HG03558 (cell line): ENCODE data around the gene ST14.

Experiments
- ATAC-seq: cut with Tn5 transposase; IDR thresholded peaks from one replicate; pipeline ENCODE4 v1.9.1; 2021; ENCODE audit warnings: moderate number of reproducible peaks; ENCODE audit not compliant: unreplicated experiment; ENCODE audit errors: extremely low read depth

The ST14 gene

DNA sequence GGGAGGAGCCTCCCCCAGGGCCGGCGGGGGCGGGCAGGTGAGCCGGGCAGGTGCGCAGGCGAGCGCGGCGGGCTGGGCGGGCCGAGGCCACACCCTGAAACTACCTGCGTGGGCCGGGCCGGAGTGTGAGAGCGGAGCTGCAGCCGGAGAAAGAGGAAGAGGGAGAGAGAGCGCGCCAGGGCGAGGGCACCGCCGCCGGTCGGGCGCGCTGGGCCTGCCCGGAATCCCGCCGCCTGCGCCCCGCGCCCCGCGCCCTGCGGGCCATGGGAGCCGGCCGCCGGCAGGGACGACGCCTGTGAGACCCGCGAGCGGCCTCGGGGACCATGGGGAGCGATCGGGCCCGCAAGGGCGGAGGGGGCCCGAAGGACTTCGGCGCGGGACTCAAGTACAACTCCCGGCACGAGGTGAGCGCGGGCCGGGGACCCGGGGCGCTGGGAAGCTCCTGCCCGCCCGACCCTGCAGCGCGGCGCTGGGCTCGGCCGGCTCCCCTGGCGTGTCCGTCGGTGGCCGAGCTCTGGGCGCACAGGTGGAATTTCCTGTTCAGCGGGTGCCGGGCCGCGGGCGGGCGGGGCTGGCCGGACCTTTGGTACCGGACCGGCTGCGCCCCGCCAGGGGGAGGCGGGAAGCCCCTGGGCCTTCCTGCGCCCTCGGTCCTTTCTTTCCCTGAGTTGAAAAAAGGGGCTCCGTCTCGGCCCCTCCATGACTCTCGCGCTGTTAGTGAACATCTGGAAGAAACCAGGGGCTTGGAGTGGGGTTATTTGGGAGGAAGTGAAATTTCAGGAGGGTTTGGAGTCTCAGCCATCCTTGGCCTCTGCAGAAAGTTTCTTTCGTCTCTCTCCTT lies at the start of gene ST14:
ST14 (plus strand) TSS at position 126 of the 841 bp plus-strand sequence; CDS start at position 324, 198 bp downstream.
- ATAC-seq = no peak

DNA sequence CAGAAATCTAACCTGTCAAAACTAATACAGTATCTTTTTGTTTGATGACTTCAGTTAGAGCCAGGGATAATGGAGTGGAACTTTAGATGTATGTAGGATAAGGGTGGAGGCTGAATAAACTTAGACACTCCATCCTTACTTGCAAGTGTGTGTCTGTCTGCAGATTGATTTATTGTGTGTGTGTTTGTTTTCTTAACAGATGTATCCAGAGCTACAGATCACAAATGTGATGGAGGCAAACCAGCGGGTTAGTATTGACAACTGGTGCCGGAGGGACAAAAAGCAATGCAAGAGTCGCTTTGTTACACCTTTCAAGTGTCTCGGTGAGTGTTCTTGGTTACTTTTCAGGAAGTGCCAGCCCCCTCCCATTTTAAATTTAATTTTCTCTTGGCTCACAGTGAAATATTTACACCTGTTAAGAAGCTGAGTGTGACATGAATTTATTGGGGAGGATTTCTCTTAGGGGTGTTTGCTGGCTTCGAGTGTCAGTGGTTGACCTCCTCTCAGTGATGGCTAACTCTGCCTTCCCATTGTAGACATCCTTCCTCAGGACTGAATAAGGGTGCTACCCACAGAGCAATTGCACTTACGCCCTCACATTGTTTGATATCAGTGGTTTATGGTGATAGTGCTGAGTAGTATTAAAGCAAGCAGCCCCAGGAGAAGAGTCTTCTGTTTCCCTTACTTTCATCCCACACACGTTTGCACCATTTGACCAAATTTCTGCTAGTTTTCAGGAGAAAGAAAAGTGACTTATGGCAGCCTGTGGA lies 49.1 kb upstream of the ST14 start:
- ATAC-seq = no peak

- no peak for ATAC-seq
Observed at GRCh38 chr11:130112071-130112830, 47.3 kb upstream of the ST14 start.

GRCh38 chr11:130114281-130114680 lies 45.3 kb upstream of the ST14 start:
- no peak for ATAC-seq

DNA sequence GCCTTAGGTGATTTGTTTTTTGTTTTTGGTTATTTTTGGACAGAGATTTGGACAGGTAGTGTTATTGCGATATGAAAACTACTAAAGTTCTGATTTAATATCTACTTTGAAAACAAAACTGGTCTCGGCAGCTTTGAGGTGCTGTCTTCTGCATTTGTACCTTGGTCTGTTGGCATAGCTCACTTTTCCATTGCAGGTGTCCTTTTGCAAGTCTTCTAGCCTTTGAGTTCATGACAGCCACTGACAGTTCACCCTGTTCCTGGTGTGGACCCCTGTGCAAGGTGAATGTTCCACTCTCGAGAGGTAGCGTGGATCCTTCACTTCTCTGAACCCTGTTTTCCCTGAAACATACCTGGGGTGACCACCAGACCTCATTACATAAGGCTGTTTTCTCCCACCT lies 44.9 kb upstream of the ST14 start:
- no peak for ATAC-seq

DNA sequence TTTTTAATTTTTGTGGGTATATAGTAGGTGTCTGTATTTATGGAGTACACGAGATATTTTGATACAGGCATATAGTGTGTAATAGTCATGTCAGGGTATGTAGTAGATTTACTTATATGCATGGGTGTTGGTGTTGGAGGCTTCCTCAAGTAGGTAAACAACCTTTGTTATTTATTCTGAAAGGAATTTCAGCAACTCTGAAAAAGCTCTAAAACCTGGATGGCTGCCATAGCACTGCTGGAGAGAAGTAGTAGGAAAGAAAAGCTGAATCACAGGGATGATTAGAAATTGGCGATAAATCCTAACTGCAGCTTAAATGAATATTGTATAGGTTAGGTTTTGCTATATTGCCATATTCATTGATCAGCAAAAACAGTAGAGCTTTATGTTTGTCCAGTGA lies 44.4 kb upstream of the ST14 start:
- no peak for ATAC-seq

DNA sequence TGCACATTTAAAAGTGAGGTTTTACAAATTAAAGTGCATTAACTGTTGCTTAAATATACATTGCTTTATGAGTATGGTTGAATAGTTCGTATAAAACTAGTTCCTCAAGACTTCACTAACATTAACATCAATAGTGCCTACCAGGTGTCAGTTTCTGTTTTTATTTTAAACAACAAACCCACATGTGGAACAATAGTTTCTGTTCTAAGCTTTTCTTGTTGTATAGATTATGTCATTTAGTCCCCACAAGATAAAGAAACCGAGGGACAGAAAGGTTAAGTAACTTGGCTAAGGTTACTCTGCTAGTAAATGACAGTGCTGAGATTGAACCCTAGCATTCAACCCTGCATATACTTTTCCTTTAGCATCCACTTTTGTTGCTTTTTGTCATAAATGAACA lies 41.4 kb upstream of the ST14 start:
- peak; percentile 80 for ATAC-seq

DNA sequence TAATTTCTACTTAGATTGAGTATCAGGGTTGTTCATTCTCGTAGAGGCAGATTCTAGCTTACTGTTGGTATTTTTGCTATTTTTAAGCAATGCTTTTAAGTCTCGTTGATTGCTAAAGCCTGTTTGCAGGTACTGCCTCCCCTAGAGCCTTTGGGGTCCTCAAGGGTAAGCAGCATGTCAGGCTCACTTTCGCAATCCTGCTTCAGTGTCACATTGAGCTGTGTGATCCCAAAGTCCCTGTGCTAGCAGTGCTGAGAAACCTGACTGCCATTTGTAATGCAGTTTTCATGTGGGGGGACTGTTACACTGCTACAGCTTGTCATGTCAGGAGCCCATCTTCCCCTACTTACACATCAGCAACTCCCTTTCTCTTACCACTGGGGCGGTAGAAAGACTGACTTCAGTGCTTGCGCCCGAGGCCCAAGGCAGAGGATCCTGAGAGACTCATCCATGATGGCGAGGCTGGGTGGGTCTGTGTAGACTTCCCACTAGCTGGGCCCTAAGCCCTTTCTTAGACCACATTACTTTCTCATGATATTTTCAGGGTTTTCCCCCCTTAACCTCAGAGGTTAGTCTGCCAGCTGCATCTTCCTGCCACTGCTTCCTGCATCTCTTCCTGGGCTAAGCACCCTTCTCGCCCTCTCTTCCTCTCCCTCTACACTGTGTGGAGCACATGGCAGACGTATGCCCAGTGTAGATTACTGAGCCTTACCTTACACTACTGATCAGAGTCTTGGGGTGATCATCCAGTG lies 40.8 kb upstream of the ST14 start:
- peak; percentile 41 for ATAC-seq

- ATAC-seq = no peak
Observed at GRCh38 chr11:130120045-130120444, 39.5 kb upstream of the ST14 start.

DNA sequence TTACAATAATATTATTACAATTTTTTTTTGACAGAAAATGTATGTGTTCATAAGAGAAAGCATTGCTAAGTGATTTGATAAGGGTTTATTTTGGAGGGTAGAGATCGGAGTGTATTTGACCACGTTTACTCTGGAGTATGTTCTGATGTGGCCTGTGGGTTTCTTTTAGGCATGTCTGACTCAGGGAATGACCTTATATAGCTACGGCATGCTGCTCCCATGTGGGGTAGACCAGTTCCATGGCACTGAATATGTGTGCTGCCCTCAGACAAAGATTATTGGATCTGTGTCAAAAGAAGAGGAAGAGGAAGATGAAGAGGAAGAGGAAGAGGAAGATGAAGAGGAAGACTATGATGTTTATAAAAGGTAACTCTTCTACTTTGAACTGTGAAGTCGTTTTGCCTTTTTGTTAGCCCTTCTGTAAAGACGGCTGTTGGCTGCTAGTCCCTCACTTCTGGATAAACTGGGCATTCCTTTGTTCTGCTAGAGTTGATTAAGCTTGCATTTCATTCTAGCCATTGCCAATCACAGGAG lies 38.1 kb upstream of the ST14 start:
- no peak for ATAC-seq

DNA sequence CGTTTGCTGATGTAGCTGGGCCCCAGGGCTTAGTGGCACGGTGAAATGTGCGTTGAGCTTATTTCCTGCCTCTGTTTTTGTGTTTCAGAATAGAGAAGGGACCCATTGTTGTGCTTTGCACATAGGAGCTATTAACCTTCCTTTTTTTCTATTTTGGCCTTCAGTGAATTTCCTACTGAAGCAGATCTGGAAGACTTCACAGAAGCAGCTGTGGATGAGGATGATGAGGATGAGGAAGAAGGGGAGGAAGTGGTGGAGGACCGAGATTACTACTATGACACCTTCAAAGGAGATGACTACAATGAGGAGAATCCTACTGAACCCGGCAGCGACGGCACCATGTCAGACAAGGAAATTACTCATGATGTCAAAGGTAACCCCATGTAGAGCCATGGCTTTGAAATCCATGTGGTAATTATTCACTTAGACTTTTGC lies 37.4 kb upstream of the ST14 start:
- no peak for ATAC-seq

- ATAC-seq = no peak
Observed at GRCh38 chr11:130123414-130124040, 36.1 kb upstream of the ST14 start.

DNA sequence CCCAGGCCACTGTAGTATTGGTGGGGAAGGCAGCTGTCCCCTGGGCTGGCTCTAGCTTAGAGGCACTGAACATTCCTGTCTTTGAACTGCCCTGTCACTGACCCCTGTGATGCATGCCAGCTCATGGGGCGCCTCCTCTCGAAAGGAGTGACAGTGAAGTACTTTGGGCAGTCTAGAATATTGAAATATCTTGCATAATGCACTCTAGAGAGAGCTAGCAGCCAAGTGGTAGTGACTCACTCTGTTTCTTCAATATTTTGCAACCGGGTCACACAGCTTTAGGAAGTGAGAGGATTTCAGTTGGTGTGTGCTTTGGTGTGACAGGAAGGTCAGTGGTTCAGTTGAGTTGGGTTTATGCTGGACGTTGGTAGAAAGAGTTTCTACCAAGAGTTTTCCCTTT lies 35.5 kb upstream of the ST14 start:
- no peak for ATAC-seq

- ATAC-seq = no peak
Observed at GRCh38 chr11:130125638-130126037, 33.9 kb upstream of the ST14 start.

GRCh38 chr11:130126516-130126915 lies 33.1 kb upstream of the ST14 start:
- ATAC-seq = no peak

- no peak for ATAC-seq
Observed at GRCh38 chr11:130127509-130127908, 32.1 kb upstream of the ST14 start.

- no peak for ATAC-seq
Observed at GRCh38 chr11:130128626-130129025, 31.0 kb upstream of the ST14 start.

DNA sequence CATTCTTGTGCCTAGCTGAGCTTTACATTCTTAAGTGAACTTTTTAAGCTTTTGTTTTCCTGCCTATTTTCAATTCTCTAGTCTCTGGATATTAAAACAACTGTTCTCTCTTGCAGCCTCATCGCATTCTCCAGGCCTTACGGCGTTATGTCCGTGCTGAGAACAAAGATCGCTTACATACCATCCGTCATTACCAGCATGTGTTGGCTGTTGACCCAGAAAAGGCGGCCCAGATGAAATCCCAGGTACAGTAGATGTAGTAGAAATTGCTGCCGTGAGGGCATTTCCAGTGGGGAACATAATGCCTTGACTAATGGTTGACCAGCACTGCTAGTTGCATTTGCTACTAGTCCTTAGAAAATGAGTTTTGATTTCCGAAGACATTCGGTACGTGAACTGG lies 29.7 kb upstream of the ST14 start:
- ATAC-seq = no peak
